IPS-20b (cell line): ENCODE measurements around the gene PPP2R3A.
"Not testable (repeated sequence)": the region's sequence is repeated elsewhere in the genome, so short reads cannot be mapped to it uniquely, and the experiment has no call there.

ENCODE experiments used
- H3K27ac ChIP-seq: one replicate; pipeline ENCODE4 v1.5.1; 2013; ENCODE audit warnings: low read length
- H3K27me3 ChIP-seq: 2 replicates; pipeline ENCODE4 v1.6.1; 2013; ENCODE audit warnings: mild to moderate bottlenecking, low read length, inconsistent platforms; ENCODE audit not compliant: insufficient read depth
- H3K36me3 ChIP-seq: 2 replicates; pipeline ENCODE4 v1.6.1; 2013; ENCODE audit warnings: low read depth, mild to moderate bottlenecking, inconsistent platforms, low read length, moderate library complexity; ENCODE audit not compliant: insufficient read depth
- H3K4me1 ChIP-seq: 2 replicates; pipeline ENCODE4 v1.6.1; 2013; ENCODE audit warnings: mild to moderate bottlenecking, control low read depth, inconsistent platforms, low read length, moderate library complexity; ENCODE audit not compliant: insufficient read depth
- H3K4me3 ChIP-seq: 2 replicates; pipeline ENCODE4 v1.5.1; 2013; ENCODE audit warnings: mild to moderate bottlenecking, low read length, inconsistent platforms
- H3K9ac ChIP-seq: 2 replicates; pipeline ENCODE4 v1.6.1; 2013; ENCODE audit warnings: low read depth, mild to moderate bottlenecking, inconsistent platforms, low read length, moderate library complexity
- H3K9me3 ChIP-seq: 2 replicates; pipeline ENCODE4 v1.6.1; 2013; ENCODE audit warnings: mild to moderate bottlenecking, low read depth, low read length, inconsistent platforms; ENCODE audit not compliant: insufficient read depth

The PPP2R3A gene

DNA sequence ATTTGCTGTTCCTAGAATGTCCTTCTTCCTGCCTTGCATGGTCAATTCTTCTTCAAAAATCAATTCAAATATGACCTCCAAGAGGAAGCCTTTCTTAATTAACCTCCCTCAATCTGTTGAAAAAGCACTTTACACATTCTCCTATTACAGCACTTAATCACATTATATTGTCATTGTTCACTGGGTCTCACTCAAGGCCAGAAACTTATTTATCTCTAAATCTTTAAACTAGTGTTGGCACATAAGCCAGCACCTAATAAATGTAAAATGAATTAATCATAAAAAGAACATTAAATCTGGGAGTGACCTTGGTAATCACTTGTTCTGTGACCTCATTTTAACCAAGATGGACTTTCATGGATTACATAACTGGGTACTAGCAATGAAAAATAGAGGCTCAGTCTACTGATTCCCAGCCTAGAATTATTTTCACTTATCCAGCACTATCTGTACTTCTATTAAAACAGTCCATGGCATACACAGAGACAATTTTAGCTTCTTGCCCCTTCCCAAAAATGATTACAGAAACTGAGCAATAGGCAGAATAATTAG is 208.5 kb downstream of the PPP2R3A start:
- H3K4me1 ChIP-seq, result peaks cover 6% of the 10 kb centered on the region; the same call in 1 of the 2 replicates
- no peak overlapping the region for H3K27ac ChIP-seq
- H3K27me3 ChIP-seq, result no peaks in the 10 kb centered on the region
- no peak overlapping the region for H3K9ac ChIP-seq
- H3K4me3 ChIP-seq, result no peak overlapping the region
- no peaks in the 10 kb centered on the region for H3K36me3 ChIP-seq
- H3K9me3 ChIP-seq, result no peaks in the 10 kb centered on the region

GRCh38 chr3:136177876-136178275 is 212.3 kb downstream of the PPP2R3A start:
- Histone ChIP-seq H3K36me3 (no peaks in the 10 kb centered on the region), H3K9me3 (no peaks in the 10 kb centered on the region), H3K27ac (no peak overlapping the region), H3K4me1 (peaks cover 2% of the 10 kb centered on the region; the same call in 1 of the 2 replicates), H3K9ac (no peak overlapping the region), H3K4me3 (no peak overlapping the region), H3K27me3 (no peaks in the 10 kb centered on the region)

DNA sequence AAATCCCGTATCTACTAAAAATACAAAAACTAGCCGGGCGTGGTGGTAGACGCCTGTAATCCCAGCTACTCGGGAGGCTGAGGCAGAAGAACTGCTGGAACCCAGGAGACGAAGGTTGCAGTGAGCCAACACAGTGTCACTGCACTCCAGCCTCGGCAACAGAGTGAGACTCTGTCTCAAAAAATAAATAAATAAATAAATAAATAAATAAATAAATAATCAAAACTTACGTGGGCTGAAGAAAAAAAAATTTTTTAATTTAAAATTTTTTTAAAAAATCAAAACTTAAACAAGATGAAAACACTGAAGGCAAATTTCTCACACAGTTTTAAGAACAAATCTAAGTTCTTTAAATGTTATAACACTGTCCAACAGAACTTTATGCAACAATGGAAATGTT is 216.2 kb downstream of the PPP2R3A start:
- Histone ChIP-seq H3K9ac (no peak overlapping the region), H3K4me1 (peaks cover 3% of the 10 kb centered on the region; the same call in 1 of the 2 replicates), H3K27me3 (no peaks in the 10 kb centered on the region), H3K27ac (no peak overlapping the region), H3K36me3 (no peaks in the 10 kb centered on the region), H3K4me3 (no peak overlapping the region), H3K9me3 (no peaks in the 10 kb centered on the region)

DNA sequence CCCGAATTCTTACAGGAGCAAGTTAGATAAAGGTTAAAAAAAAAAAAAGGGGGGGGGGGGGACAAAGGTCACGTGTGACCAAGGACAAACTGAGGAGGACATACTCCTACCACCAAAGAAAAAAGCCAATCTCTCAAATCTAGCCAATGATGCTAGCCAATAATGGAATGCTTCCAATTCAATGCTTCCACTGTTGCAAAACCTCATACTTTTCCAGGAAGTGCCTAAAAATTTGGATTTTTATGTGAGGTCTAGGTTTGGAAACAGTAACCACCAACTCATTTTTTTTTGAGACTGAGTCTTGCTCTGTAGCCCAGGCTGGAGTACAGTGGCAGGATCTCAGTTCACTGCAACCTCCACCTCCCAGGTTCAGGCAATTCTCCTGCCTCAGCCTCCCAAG is 219.2 kb downstream of the PPP2R3A start:
- Histone ChIP-seq H3K36me3 (no peaks in the 10 kb centered on the region), H3K27me3 (no peaks in the 10 kb centered on the region), H3K27ac (no peak overlapping the region), H3K9me3 (no peaks in the 10 kb centered on the region), H3K4me3 (no peak overlapping the region), H3K4me1 (peaks cover 19% of the 10 kb centered on the region; the same call in 1 of the 2 replicates), H3K9ac (no peak overlapping the region)

DNA sequence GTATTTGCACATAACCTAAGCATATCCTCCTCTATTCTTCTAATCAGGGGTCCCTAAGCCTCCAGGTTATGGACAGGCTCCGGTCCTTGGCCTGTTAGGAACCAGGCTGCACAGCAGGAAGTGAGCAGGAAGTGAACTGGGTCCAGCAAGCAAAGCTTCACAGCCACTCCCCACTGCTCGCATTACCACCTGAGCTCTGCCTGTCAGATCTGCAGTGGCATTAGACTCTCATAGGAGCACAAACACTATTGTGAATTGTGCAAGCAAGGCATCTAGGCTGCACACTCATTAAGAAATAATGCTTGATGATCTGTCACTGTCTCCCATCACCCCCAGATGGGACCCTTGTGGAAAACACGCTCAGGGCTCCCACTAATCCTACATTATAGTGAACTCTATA is 220.8 kb downstream of the PPP2R3A start:
- no peaks in the 10 kb centered on the region for H3K36me3 ChIP-seq
- H3K27me3 ChIP-seq, result no peaks in the 10 kb centered on the region
- H3K27ac ChIP-seq, result no peak overlapping the region
- H3K4me3 ChIP-seq, result no peak overlapping the region
- H3K9ac ChIP-seq, result no peak overlapping the region
- peaks cover 19% of the 10 kb centered on the region; the same call in 1 of the 2 replicates for H3K4me1 ChIP-seq
- H3K9me3 ChIP-seq, result no peaks in the 10 kb centered on the region

- H3K9ac ChIP-seq, result no peak overlapping the region
- H3K9me3 ChIP-seq, result no peaks in the 10 kb centered on the region
- 0 out of 2 replicates have a peak, but pooled peaks cover 3% of the 10 kb centered on the region for H3K36me3 ChIP-seq
- no peaks in the 10 kb centered on the region for H3K27me3 ChIP-seq
- H3K4me1 ChIP-seq, result peaks cover 24% of the 10 kb centered on the region; the same call in 1 of the 2 replicates
- no peak overlapping the region for H3K4me3 ChIP-seq
- no peak overlapping the region for H3K27ac ChIP-seq
Observed at GRCh38 chr3:136186846-136187245, 221.3 kb downstream of the PPP2R3A start.

DNA sequence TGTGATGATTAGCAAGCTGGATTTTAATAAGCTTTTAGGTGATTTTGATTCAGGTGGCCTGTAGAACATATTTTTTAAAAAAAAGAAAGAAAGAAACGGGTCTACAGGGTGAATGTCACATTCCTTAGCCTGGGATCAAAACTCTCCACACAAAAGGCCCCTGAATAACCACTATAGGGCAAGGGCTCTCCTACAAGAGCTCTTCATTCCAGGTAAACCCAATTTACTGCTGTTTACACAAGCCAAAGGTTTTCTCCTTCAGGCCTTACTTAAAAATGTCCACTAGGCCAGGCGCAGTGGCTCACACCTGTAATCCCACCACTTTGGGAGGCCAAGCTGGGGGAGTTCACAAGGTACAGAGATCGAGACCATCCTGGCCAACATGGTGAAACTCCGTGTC is 222.3 kb downstream of the PPP2R3A start:
- Histone ChIP-seq H3K27ac (no peak overlapping the region), H3K4me1 (peaks cover 26% of the 10 kb centered on the region; the same call in 1 of the 2 replicates), H3K9me3 (no peaks in the 10 kb centered on the region), H3K4me3 (no peak overlapping the region), H3K36me3 (0 out of 2 replicates have a peak, but pooled peaks cover 3% of the 10 kb centered on the region), H3K27me3 (no peaks in the 10 kb centered on the region), H3K9ac (no peak overlapping the region)

GRCh38 chr3:136189043-136189442 is 223.5 kb downstream of the PPP2R3A start:
- Histone ChIP-seq H3K4me3 (no peak overlapping the region), H3K9ac (no peak overlapping the region), H3K4me1 (peaks cover 28% of the 10 kb centered on the region; the same call in 1 of the 2 replicates)

DNA sequence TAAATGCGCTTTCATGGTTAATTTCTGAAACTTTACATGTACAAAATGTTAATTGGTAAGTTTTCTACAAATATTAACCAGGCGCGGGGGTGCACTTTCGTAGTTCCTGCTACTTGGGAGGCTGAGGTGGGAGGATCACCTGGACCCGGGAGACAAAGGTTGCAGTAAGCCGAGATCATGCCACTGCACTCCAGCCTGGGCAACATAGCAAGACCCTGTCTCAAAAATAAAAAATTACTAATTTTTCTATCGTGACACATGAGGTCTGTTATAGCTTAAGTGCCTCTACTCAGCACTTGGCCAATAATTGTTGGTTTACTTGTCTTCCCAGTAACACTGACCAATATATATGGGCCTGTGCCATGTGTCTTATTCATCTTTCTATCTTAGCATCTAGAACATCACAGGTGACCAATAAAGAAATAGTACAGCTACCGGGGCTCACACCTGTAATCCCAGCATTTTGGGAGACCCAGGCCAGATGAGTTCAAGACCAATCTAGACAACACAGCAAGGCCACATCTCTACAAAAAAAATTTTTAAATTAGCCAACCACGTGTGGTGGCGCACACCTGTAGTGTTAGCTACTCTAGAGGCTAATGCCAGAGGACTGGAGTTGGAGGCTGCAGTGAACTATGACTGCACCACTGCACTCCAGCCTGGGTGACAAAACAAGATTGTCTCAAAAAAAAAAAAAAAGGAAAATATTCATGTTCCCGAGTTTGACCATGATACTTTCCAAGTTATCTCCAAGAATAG is 224.5 kb downstream of the PPP2R3A start:
- H3K36me3 ChIP-seq, result 0 out of 2 replicates have a peak, but pooled peaks cover 3% of the 10 kb centered on the region
- H3K9ac ChIP-seq, result no peak overlapping the region
- peaks cover 28% of the 10 kb centered on the region; the same call in 1 of the 2 replicates for H3K4me1 ChIP-seq
- H3K4me3 ChIP-seq, result no peak overlapping the region
- H3K27me3 ChIP-seq, result no peaks in the 10 kb centered on the region
- H3K27ac ChIP-seq, result no peak overlapping the region
- no peaks in the 10 kb centered on the region for H3K9me3 ChIP-seq

More at GRCh38 chr3:136189043-136189442, 223.5 kb downstream of the PPP2R3A start:
- no peak overlapping the region for H3K27ac ChIP-seq
- H3K36me3 ChIP-seq, result 0 out of 2 replicates have a peak, but pooled peaks cover 3% of the 10 kb centered on the region
- no peaks in the 10 kb centered on the region for H3K9me3 ChIP-seq
- H3K27me3 ChIP-seq, result no peaks in the 10 kb centered on the region

GRCh38 chr3:136192195-136192594 is 226.7 kb downstream of the PPP2R3A start:
- not testable (repeated sequence) for H3K9me3 ChIP-seq, H3K9ac ChIP-seq

GRCh38 chr3:136192831-136193230 is 227.3 kb downstream of the PPP2R3A start:
- H3K9me3 ChIP-seq, result no peaks in the 10 kb centered on the region
- H3K27ac ChIP-seq, result no peak overlapping the region
- no peaks in the 10 kb centered on the region for H3K27me3 ChIP-seq
- 0 out of 2 replicates have a peak, but pooled peaks cover 3% of the 10 kb centered on the region for H3K36me3 ChIP-seq
- peak overlapping the region; percentile 91 for H3K4me3 ChIP-seq
- H3K4me1 ChIP-seq, result peaks cover 26% of the 10 kb centered on the region; the same call in 1 of the 2 replicates
- peak overlapping the region; percentile 90; the same call in 1 of the 2 replicates for H3K9ac ChIP-seq

More at GRCh38 chr3:136192195-136192594, 226.7 kb downstream of the PPP2R3A start:
- peaks cover 23% of the 10 kb centered on the region; the same call in 1 of the 2 replicates for H3K4me1 ChIP-seq
- not testable (repeated sequence) for H3K36me3 ChIP-seq, H3K27me3 ChIP-seq, H3K27ac ChIP-seq
- peak overlapping the region; percentile 91 for H3K4me3 ChIP-seq
